Activated CD4-positive, alpha-beta T cell treated with anti-CD3 and anti-CD28 coated beads, Interleukin-2, amount 50 U/mL, for 4 hours (primary cell): ENCODE measurements around the gene DHCR7.
A peak's percentile ranks its signal among the peaks of the same experiment; 100 is the strongest.

Experiments
- DNase-seq, 2 experiments: peaks; one replicate each; pipeline ENCODE4 v3.0.0-alpha.2; 2020

The DHCR7 gene, protein sequence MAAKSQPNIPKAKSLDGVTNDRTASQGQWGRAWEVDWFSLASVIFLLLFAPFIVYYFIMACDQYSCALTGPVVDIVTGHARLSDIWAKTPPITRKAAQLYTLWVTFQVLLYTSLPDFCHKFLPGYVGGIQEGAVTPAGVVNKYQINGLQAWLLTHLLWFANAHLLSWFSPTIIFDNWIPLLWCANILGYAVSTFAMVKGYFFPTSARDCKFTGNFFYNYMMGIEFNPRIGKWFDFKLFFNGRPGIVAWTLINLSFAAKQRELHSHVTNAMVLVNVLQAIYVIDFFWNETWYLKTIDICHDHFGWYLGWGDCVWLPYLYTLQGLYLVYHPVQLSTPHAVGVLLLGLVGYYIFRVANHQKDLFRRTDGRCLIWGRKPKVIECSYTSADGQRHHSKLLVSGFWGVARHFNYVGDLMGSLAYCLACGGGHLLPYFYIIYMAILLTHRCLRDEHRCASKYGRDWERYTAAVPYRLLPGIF

DNA sequence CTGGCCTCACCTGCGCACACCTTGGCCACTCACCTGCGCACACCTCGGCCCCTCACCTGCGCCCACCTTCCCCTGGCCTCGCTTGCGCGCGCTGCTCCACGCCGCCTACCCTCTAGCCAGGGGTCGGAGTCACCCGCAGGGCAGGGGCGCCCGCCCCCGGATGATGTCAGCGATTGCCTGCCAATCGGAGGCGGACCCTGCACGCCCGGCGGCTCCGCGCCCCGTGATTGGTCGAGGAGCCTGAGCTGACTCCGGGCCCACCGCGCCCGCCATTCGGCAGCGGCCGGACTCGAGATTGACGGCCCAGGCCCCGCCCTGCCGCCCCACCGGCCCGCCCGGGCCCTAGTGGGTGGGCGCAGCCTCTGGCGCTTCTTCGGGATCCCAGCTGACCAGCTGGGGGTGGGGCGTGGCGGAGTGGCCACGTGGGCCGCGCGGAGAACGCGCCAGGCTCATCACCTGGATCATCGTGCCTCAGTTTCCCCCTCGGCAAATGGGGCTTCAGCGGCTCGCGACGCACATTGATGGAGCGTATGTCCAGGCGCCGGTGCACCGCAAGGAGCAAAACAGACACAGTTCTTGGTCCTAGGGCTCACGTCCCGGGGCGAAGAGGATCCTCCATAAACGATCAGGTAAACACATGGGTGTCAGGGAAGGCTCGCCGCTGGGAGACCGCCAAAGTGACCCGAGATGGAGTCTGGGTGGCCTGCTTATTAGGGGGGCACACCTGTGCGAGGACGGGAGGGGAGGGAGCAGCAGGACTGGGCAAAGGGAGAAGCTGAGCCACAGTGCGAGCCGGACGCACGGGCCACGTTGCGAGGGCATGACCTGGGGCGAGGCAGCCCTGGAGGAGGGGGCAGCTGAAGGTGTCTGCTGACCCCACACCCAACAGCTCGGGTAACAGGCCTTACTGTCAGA, at the start of gene DHCR7:
Gene DHCR7 (minus strand): TSS at position 137 of the 915 bp plus-strand sequence. CDS start 3,441 bp downstream, outside the sequence.
- peak; percentile 85 to 88 for DNase-seq

DNA sequence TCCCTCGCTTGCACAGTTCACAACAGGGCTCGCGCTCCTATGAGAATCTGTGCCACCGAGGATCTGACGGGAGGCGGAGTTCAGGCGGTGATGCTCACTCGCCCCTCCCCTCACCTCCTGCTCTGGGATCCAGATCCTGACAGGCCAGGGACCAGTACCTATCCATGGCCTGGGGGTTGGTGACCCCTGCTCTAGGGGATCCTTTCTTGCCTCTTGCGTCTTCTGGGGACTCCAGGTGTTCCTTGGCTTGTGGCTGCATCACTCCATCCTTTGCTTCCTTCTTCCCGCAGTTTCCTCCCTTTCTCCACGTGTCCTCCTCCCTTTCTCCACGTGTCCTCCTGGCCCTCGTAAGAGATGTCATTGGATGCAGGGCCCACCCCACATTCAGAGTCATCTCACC, 48.2 kb upstream of the DHCR7 start:
- no peak for DNase-seq

DNA sequence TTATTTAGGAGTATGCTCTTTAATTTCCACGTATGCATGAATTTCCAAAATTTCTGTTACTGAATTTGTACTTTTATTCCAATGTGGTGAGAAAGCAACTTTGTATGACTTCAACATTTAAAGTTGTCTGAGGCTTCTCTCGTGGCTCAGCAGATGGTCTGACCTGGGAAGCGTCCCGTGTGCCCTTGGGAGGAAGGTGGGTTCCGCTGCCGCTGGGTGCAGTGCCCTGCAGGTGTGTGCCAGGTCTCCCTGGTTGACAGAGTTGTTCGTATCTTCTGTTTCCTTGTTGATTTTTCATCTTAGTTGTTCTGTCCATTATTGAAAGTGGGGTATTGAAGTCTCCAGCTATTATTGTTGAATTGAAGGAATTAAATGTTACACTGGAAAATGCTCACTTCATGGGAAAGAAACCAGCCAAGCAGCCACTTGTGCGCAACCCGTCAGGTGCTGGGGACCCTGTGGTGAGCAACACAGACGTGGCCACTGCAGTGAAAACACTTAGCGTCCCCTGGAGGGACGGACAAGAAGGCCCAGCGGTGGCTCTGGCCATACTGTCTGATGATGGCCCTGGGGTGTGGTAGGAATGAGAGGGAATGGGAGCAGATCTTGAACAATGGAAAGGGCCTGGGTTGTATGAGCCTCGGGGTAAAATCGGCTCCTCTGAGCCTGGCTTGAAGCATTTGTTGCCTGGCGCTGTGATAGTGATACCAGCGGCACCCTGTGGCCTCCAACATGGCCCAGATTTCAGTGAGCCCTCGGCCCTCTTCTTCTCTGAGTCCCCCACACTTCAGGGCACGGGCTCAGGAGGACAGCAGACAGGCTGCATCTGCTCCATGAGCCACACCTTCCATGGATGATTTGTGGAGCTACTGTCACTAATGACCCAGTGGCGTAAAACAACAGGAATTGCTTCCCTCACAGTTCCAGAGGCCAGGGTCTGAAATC, 47.4 kb upstream of the DHCR7 start:
- DNase-seq = no peak

DNA sequence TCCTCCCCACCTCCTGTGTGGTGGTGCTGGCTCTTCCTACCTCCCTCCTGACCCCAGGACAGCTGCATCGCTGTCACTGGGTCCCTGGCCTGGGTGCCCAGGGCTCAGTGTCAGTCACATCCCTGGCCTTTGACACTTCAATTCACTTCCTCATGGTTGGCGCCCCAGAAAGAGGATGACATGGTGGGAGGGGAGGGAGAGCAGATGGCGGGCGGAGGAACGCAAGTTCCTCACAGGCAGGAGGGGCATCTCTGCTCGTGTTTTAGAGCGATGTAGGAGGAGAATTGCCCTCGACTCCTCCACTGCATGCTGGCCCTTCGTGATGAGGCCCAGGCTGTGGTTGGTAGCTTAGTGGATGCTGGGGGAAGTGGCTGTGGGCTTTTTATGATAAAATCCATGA, 43.7 kb upstream of the DHCR7 start:
- DNase-seq = no peak

DNA sequence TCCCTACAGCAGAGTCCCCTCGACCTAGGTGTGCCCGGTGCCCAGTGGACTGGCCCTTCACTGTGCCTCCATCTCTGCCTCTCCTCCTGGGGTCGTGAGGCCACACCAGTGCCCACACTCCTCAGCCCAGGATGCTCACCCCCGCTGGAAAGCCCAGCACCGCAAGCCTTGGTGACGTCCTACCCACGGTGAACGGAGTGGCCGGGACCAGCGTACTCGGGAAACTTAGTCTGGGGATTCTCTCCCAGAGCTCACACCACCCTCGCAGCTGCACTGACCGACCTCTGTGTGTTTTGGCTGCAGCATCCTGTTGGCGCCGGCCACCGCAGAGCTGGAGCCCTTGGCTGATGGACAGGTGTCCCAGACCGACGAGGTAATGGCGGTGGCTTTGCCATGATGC, 43.3 kb upstream of the DHCR7 start:
- no peak for DNase-seq

DNA sequence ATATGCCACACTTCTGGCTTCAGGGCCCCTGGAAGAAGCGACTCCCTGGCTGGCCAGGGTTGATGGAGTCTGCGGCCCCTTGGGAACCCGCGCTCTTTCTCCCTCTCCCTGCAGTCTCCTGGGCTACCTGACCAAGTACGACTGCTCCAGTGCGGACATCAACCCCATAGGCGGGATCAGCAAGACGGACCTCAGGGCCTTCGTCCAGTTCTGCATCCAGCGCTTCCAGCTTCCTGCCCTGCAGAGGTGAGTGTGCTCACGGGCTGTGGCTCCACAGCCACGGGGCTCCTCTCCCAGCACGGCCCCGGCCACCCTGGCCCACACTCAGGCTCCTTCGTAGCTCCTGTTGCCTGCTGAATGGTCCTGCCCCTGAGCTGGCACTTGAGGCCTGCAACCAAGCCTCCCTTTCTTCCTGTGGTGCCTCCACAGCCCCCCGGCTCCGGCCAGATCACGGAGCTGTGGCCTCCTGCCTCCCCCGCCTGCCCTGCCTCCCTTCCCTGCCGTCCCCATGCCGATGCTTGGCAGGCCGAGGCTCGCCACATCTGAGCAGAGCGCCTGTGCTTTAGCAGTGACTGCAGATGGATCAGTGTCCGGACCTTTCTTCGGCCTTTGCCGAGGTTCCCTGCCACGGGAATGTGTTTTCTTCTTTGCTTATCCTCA, 42.7 kb upstream of the DHCR7 start:
- DNase-seq = no peak

DNA sequence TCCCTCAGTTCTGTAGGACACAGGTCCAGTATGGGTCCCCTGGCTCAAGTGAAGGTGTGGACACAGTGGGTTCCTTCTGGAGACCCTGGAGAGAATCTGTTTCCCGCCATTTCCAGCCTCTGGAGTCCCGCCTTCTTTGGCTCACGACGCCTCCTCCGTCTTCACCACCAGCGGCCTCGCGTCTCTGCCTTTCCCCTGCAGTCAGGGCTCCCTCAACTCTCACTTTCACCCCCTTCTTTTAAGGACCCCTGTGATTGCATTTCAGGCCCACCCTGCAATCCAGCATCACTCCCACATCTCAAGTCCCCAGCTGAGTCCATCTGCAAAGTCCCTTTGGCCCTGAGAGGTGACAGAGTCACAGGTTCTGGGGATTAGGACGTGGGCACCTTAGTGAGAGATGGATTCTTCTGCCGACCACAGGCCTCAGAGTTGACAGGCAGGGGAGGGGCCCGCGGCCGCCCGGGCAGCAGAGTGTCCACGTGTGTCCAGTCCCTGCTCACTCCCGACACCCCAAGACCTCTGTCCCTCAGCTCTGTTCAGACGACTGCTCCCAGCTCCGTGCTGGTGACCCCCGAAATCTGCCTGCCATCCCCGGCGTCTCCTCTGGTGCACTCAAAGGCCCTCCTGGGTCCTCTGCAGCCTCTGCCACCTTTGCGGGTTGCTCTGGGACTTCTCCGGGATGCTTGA, 42.0 kb upstream of the DHCR7 start:
- no peak for DNase-seq

DNA sequence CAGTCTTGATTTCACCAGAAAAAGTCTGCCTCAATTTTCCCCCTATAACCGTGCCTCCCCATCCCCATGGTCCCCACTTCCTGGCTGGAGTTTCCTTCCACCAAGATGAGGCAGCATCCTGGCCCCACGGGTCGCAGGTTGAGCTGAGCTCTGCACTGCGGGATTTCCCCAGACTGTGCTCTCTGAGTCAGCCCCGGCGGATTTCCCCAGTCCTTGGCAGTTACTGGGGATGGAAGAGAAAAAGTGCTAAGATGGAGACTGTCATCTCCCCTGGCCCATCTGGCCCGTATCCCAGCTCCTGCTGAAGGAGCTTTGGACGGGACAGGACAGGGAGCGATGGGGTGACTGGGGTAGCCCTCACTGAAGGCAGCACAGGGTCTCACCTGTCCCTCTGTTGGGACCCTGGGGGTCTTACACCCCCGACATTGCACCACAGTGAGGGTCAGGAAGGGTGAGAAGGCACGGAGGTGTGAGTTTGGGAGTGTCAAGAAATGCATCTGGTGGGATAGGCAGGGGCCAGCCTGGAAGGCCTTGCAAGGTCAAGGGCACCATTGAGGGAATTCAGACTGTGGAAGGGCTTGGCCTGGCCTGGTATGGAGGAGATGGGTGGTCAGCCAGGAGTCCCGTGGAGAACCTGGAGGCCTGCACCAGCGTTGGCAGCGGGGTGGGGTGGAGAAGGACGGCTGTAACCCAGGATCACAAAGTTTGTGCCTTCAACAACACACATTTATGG, 41.3 kb upstream of the DHCR7 start:
- DNase-seq = peak in 1 of 2 experiments; percentile 19

DNA sequence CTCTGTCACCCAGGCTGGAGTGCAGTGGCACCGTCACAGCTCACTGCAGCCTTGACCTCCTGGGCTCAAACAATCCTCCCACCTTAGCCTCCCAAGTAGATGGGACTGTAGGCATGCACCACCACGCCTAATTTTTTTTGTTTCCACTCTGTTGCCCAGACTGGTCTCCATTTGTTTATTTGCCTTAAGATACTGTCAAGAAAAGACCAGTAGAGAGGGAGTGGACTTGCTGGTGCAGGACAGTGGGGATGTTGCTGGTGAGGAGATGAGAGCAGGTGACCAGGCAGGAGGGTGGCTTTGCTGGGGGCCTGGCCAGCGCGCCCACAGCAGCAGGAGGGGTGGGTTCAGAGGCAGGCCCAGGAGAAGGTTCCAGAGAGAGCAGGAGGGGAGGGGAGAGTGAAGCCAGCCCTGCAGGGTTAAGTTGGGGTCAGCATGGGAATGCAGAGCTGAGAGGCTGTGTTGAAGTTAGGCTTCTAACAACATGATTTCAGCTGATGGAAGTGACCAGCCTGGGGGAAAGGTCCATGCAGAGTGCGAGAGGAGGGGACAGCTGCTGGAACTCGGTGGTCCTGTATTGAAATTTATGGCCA, 40.6 kb upstream of the DHCR7 start:
- no peak for DNase-seq

DNA sequence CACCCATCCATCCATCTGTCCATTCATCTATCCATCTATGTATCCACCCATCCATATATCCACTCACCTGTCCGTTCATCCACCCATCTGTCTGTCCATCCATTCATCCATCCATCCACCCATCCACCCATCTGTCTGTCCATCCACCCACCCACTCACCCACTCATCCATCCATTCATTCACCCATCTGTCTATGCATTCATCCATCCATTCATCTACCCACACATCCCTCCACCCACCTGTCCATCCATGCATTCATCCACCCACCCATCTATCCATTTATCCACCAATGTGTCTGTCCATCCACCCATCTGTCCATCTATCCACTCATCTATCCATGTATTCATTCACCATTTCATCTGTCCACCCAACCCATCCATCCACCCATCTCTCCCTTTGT, 38.1 kb upstream of the DHCR7 start:
- DNase-seq = no peak

DNA sequence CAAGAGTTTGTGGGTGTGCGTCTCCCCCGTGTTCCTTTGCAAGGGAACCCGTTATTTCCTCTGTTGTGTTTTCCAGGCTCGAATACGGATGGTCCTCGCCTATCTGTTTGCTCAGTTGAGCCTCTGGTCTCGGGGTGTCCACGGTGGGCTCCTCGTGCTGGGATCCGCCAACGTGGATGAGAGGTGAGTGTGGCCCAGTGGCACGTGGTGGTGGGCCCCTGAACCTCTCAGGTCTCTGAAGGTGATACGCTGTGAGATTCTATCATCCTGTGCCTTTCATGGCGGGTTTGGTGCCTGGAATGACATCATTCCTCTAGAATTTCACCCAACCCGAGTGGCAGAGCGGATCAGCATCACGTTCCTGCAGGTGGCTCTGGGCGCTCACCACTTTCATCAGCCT, 37.3 kb upstream of the DHCR7 start:
- DNase-seq = no peak

DNA sequence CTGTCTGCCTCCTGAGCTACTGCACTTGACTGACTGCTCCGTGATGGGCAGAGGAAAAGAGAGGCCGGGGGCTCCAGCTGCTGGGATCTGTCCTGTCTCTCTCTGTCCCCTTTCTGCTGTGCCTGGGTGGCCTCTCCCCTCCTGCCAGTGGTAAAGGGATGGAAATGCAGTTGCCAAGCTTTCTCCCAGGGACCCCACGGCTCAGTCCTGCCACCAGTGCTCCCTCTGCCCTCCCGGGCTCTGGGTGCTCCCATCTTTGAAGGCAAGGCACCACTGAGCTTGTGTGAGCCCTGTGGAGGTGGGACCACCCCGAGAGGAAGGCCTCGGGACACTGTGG, 36.8 kb upstream of the DHCR7 start:
- DNase-seq = no peak

DNA sequence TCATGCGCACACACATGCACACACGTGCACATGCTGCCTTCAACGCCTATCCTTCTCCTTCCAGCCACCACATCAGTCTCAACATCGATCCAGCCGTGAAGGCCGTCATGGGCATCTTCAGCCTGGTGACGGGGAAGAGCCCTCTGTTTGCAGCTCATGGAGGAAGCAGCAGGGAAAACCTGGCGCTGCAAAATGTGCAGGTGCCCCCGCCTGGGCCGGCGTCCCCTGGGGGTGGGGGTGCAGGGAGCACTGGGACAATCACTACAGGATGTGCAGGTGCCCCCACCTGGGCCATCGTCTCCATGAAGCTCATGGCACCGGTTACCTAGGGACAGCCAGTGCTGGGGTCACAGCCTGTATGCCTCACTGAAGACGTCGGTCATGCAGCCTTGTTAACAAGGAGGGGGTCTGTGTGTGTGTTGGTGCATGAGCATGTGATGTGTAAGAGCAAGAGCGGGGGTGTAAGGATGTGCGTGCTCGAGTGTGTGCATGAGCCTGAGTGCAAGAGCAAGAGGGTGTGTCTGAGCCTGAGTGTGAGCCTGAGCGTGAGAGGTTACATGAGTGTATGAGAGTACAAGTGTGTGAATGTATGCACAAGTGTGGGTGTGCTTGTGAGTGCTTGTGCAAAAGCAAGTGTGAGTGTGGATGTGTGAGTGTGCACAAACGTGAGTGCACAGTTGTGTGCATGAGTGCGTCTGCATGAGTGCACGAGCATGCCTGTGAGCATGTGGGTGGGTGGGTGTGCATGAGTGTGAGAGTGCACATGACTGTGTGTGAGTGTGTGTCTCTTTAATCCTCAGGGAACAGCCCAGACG, 36.3 kb upstream of the DHCR7 start:
- DNase-seq = no peak

DNA sequence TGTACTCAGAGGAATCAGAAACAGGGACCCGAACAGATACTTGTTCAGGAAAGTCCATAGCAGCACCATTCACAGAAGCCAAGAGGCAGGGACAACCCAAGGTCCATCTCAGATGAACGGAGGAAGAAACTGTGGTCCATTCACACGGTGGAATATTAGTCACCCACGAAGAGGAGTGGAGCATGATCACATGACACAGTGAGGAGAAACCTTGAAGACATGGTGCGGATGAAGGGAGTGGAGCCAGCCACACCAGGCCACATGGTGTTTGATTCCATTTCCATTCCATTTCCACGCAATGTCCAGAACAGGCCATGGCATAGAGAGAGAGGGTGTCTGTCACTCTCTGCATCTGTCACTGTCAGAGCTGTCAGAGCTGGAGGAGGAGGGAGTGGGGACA, 35.5 kb upstream of the DHCR7 start:
- DNase-seq = no peak

DNA sequence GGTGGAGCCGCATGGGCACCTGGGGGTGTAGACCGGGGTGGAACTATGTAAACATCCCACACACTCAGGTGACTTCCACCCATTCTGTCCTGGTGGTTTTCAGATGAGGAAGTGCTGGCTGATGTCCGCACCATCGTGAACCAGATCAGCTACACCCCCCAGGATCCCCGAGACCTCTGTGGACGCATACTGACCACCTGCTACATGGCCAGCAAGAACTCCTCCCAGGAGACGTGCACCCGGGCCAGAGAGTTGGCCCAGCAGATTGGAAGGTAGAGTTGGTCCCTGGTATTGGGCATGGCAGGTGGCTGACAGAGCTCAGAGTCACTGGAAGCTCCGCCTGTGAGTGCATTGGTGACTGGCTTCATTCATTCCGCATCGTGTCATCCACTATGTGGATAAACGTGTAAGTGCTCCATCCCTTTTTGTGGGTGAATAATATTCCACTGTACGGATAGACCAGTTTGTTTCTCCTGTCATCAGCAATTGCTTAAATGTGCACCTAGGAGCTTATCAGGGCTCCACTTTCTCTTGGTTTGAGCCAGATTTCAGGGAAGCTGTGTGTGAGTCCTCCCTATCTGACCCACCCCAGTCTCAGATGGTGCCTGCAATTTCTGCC, 34.7 kb upstream of the DHCR7 start:
- no peak for DNase-seq

DNA sequence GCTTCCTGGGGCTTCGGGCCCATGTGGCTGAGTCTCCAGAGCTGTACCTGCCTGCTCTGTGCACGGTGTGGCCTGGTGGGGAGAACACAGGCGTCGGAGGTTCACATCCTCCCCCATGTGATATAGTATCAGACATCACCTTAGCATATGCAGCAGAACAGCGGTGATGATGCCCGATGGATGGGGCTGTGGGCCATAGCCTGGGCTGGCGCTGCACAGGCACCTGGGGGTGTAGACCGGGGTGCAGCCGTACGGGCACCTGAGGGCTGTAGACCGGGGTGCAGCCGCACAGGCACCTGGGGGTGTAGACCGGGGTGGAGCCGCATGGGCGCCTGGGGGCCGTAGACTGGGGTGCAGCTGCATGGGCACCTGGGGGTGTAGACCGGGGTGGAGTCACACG, 34.0 kb upstream of the DHCR7 start:
- no peak for DNase-seq

DNA sequence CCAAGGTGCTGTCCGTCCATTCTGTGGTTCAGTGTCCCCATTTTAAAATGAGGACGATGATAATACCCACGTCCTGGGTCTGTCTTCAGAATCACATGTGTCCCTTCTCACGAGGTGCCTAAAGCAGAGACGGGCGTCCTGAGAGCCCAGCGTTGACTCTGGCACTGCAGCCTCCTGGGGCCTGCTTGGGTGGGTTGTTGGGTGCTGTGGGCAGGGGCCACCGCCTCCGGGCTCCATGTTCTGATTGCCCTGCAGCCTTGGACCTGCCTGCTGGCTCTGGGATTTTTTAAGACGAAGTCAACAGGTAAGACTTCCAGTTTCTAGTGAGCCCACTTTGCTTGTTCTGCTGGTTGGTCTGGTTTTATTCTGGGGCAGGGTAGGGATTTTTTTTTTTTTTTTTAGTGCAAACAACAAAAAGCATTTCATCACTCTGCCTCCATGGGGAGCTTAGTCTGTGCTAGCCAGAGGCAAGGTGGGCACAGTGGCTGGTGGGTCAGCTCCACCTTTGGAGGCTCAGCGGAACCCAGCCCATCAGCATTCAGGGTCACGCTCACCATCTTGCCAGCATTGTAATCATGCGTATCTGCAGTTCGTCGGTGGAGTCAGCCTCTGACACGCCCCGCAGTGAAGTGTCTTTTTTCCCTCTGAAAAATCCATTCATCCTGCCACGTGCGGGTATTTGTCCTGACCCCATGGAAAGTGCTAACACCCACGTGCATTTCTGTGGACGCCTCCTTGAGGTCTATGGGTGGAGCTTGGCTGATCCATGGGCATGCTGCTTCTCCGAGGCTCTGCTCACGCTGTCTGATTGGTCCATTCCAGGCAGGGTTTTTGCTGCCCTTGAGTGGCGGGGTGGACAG, 33.1 kb upstream of the DHCR7 start:
- no peak for DNase-seq

DNA sequence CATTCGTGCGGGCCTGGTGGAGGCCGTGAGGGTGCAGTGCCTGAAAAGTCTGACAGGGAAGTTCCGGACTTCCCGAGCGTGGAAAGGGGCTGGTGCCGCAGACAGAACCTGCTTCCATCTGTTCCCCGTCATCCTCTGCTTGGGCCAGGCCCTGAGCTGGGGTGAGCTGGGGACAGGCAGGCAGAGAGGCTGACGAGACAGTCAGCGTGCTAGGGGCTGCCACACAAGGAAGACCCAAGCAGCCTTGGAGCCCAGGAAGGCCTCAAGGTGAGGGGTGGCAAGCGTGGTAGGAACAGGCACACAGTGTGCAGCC, 30.3 kb upstream of the DHCR7 start:
- DNase-seq = no peak
